ENCODE results near the gene WDR70.
"Not testable (repeated sequence)": the region's sequence is repeated elsewhere in the genome, so short reads cannot be mapped to it uniquely, and the experiment has no call there.

Gene WDR70

DNA sequence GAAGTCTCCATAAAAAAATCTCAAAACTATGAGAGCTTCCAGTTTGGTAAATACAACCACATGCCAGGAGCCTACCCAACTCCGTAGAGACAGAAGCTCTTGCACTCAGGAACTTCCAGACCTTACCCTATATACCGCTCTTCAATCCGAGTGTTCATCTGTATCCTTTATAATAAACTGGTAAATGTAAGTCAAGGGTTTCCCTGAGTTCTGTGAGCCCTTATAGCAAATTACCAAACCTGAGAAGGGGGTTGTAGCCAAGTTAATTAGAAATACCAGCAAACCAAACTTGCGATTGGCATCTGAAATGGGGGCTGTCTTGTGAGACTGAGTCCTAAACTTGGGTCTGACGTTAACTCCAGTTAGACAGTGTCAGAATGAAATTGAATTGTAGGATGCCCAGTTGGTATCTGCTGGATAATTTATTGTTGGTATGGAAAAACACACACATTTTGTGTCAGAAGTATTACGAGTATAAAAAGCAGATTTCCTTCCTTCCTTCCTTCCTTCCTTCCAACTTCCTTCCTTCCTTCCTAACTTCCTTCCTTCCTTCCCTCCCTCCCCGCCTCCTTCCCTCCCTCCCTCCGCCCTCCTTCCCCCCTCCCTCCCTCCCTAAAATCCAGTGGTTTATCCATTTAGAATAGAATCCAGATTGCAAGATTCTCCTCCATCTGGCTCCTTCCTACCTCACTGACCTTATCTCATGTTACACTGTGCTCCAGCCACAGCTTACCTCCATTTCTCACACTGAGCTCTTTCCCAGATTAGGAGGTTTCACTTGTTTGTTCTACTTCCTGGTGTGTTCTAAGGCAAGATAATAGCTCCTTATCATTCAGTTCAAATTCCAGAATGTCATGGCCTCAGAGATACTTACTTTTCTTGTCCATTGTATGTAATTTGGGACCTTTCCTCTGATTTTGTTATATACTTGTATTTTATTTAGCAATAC lies 196.7 kb downstream of the WDR70 start:
- DNase-seq = peak; percentile 80

DNA sequence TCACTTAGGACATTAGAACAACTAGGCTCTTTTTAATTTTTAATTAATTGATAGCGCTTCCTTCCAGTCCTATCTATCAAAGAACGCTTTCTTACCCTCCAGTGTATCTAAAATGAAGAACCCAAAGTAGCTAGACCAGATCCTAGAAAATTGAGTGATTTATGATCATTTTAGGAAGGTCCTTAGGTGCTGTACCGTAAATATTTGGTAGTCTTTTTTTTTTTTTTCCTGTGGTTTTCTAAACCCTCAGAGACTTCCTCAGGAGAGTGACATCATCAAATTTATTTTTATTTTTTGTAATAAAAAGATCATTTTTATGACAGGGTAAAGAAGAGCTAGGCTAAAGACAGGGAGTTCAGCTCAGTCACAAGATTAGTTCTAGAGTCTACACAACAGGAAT lies 197.4 kb downstream of the WDR70 start:
- DNase-seq = no peak

DNA sequence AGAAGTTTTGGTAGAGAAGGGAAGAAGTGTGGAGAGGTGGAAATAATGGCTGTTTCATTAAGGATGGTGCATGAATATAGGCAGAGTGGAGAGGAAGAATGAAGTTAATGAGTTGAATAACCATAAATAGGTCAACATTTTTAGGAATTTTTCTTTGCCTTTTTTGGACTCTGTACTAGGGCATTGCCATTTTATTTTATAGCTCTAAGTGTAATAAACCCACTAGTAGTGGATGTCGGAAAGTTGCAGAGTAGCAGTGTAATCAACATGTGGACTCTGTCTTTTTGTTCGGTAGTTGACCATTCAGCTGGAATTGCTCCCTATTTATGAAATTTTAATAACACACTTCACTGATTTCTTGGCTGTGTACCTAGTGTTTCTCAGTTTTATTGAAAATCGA lies 199.1 kb downstream of the WDR70 start:
- no peak for DNase-seq

DNA sequence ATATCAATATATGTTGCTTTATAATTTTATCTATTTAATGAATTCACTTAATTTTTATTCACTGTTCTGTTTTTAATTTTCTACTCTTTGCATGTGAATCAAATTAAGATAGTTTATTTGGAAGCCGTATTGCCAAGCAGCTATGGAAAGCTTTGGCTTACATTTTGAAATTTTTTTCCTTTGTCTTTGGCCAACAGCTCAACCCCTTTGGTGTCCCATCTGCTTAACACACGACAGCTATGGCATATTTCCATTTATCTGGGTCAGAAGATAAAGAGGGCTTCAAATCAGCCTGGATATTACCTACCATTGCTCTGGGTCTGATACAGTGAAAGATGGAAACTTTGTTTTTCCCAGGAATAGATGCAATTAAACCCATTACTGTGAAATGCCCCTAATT lies 201.0 kb downstream of the WDR70 start:
- DNase-seq = no peak

DNA sequence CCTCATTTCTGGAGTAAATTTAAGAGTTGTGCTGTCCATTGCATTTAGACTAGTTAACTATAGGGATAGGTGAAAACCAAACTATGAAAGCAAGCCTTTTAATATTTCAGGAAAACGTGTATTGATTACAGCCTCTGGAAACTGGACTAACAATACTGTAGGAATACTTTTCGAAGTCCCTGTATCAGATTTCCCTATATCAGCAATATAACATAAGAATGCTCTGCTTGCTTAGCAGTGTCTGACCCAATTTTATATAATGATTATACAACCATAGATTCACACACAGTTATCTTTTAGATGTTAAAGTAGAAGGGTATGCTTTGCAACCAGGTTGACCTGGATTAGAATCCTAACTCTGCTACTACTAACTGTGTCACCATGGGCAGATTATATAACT lies 203.1 kb downstream of the WDR70 start:
- DNase-seq = no peak

DNA sequence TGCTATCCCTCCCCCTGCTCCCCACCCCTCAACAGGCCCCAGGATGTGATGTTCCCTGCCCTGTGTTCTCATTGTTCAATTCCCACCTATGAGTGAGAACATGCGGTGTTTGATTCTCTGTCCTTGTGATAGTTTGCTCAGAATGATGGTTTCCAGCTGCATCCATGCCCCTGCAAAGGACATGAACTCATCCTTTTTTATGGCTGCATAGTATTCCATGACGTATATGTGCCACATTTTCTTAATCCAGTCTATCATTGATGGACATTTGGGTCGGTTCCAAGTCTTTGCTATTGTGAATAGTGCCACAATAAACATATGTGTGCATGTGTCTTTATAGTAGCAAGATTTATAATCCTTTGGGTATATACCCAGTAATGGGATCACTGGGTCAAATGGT lies 214.2 kb downstream of the WDR70 start:
- not testable (repeated sequence) for DNase-seq

DNA sequence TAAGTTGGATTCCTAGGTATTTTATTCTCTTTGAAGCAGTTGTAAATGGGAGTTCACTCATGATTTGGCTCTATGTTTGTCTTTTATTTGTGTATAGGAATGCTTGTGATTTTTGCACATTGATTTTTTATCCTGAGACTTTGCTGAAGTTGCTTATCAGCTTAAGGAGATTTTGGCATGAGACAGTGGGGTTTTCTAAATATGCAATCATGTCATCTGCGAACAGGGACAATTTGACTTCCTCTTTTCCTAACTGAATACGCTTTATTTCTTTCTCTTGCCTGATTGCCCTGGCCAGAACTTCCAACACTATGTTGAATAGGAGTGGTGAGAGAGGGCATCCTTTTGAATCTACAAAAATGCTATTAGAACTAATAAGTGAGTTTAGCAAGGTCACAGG lies 215.7 kb downstream of the WDR70 start:
- not testable (repeated sequence) for DNase-seq

DNA sequence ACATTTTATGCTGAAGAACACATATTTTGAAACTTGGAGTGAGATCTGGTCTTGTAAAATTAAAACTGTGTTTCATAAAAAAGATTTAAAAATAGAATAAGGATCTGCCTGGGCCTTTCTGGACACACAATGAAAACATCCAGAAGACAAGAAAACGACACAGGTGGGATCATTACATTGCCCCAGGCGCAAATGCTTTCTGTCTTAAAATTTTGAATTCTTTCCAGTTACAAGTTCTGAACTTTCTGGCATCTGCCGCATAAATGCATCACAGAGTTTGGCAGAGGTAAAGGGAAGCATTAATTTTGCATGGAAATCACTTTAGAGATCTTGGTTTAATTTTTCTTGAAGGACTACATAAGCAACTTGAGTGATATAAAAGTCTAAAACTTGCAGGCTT lies 219.6 kb downstream of the WDR70 start:
- no peak for DNase-seq

DNA sequence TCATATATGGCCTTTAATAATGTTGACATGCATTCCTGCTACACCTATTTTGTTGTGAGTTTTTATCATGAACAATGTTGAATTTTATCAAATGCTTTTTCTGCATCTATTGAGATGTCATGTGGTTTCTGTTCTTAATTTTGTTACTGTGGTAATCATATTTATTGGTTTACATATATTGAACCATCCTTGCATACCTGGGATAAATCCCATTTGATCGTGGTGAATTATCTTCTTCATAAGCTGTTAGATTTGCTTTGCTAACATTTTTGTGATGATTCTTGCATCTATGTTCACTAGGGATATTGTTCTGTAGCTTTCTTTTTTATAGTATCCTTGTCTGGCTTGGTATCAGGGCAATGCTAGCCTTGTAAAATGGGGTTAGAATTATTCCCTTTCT lies 222.0 kb downstream of the WDR70 start:
- DNase-seq = no peak

DNA sequence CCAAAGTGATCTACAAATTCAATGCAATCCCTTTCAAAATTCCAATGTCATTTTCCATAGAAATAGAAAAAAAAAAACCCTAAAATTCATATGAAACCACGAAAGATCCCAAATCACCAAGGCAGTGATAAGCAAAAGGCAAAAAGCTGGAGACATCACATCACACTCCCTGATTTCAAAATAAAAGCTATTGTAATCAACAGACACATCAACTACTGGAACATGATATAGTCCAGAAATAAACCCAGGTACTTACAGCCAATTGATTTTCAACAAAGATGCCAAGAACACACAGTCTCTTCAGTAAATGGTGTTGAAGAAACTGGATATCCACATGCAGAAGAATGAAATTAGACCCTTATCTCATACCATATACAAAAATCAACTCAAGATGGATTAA lies 224.0 kb downstream of the WDR70 start:
- no peak for DNase-seq

DNA sequence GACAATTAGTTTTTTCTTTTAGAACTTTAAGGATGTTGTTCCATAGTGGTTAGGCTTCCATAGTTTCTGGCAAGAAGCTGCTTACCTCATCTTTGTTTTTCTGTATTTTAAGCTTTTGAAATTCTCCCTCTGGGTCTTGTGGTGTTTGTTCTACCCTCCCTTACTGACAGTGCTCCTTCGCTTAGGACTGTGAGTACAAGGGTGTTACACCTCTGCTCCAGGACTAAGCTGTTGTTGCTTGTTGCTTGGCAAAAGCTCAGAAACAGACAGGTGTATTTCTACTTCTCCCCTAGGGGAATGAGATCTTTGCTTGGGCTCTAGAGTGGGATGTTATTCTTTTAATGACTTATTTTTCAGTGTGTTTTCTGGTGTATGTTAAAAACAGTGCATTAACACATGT lies 225.2 kb downstream of the WDR70 start:
- no peak for DNase-seq

DNA sequence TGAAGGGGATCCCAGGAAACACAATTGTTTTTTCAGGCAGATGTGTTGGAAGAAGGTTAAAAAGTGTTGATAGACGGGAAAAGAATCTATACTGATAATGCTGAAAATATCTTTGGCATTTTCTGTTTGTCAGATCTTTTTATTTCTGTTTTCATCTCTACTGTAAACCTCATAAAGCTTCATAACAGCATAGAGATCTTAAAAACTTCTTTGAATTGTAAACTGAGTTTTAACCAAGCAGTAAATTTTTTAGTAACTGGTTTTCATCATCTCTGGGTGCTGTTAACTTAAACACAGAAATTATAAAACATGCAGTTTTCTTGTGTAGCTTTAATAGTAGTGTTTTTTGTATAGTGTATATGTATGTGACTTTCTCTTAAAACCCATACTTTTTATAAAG lies 227.0 kb downstream of the WDR70 start:
- no peak for DNase-seq

DNA sequence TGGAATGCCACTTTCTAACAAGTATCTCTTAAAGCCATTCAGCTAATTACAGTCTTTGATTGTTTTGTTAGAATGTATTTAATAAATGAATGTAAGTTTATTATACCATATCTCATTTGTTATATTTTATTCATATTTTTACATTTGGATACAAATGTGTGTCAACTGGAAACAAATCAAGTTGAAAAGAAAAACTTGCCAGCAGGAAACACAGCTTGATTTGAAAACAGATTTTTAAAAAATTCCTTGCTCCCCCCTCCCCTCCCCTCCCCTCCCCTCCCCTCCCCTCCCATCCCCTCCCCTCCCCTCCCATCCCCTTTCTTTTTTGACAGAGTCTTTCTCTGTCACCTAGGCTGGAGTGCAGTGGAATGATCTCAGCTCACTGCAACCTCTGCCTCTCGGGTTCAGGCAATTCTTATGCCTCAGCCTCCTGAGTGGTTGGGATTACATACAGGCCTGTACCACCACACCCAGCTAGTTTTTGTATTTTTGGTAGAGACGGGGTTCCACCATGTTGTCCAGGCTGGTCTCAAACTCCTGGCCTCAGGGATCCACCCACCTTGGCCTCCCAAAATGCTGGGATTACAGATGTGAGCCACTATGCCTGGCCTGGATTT lies 227.6 kb downstream of the WDR70 start:
- DNase-seq = no peak

DNA sequence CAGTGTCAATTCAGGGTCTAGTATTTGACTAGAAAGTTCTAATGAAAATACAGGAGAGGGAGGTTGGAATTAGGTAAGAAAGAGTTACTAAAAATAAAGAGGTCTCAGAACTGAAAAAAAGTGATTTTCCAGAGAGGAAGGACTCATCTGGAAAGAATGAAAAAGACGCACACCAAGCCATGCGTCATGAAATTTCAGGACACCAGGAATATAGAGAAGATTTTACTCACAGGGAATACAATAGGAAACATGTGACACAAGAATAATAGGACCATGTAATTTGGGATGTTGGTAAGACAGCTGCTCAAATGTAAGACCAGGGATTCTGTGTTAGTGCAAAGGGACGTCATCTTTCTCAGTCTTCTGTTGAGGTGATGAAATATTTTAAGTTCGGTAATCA lies 236.1 kb downstream of the WDR70 start:
- DNase-seq = no peak

DNA sequence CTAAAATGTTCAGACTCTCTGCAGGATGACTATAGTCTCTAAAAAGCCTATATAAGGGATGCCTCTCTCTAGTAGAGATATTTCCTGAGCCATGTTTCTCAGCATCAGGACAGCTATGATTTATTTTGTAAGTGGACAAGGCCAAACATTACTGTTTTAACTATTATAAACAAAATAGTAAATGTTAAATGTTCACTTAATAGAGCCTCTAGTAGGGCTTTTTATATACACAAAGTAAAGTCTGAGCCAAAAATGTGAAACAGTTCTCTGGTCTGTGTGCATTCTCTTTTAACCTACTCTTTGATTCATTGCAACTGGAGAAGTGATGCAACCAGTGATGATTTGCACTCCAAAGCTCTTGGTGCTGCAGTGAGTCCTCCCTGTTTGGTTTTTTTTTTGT lies 240.2 kb downstream of the WDR70 start:
- DNase-seq = no peak

DNA sequence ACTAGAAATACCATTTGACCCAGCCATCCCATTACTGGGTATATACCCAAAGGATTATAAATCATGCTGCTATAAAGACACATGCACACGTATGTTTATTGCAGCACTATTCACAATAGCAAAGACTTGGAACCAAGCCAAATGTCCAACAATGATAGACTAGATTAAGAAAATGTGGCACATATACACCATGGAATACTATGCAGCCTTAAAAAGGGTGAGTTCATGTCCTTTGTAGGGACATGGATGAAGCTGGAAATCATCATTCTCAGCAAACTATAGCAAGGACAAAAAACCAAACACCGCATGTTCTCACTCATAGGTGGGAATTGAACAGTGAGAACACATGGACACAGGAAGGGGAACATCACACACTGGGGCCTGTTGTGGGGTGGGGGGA lies 243.2 kb downstream of the WDR70 start:
- DNase-seq = not testable (repeated sequence)

DNA sequence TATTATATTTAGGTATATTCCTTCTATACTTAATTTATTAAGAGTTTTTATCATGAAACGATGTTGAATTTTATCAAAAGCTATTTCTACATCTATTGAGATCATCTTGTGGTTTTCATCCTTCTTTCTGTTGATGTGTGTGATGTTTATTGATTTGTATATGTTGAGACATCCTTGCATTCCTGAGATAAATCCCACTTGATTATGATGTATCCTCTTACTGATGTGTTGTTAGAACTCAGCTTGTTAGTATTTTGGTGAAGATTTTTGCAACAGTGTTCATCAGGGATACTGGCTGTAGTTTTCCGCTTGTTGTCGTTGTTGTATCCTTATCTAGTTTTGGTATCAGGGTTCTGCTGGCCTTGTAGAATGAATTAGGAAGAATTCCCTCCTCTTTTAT lies 247.1 kb downstream of the WDR70 start:
- no peak for DNase-seq

DNA sequence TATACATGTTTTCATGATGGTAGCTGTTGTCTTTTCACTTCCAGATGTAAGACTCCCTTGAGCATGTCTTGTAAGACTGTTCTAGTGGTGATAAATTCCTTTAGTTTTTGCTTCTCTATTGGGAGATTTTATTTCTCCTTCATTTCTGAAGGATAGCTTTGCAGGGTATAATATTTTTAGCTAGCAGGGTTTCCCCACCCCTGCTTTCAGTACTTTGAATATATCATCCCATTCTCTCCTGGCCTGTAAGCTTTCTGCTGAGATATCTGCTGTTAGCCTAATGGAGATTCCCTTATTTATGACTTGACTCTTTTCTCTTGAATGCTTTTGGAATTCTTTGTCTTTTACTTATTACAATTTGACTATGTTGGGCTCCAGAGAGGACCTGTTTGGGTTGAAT lies 249.8 kb downstream of the WDR70 start:
- no peak for DNase-seq

DNA sequence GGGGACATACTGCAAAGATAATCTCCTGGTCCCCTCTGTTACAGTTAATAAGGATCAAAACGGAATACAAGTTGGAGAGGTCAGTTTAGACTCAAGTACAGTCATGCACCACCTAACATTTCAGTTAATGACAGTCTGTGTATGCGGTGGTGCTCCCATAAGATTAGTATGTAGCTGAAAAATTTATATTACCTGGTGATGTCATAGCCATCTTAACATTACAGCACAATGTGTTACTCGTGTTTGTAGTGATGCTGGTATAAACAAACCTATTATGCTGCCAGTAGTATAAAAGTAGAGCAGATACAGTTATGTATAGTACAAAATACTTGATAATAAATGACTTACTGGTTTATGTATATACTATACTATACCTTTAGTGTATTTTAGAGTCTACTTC lies 252.8 kb downstream of the WDR70 start:
- DNase-seq = no peak

DNA sequence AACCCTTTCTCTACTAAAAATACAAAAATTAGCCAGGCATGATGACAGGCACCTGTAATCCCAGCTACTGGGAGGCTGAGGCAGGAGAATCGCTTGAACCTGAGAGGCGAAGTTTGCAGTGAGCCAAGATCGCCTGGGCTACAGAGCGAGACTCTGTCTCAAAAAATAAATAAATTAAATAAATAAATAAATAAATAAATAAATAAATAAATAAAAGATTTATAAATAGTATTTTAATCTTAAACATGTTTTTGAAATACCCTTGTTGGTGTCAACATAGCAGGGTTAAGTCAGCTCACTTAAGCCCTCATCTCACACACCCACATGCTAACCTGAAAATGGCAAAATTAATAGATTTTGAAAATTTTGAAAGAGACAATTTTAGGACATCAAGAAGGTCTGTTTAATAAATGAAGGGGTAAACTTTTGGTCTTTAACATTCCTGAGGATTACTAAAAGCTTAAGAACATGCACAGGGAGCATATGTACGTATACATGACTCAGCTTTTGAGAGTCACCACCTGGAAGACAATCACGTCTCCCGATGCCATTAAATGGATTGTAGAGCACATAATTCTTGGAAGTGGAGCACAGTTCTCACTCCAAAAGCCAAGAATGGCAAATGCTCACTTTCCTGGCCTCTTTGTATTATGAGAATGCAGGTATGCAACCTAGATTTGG lies 258.2 kb downstream of the WDR70 start:
- no peak for DNase-seq

DNA sequence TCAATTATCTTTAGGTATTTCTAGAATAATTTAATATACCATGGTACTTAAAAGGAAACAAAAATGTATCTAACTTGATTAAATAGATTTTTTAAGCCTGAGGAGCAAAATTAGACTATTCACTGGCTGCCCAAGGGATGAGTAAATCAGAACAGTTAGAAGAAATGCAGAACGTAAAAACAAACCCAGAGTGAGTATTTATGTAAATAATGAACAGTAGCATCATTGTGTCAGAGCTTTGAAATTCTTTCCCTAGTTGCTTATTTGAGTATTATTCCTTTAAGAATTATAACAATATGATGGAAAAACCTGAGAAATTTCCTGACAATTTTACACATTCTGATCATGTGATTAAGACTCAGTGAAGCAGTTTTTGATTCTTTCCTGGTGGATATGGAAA lies 259.8 kb downstream of the WDR70 start:
- DNase-seq = no peak

DNA sequence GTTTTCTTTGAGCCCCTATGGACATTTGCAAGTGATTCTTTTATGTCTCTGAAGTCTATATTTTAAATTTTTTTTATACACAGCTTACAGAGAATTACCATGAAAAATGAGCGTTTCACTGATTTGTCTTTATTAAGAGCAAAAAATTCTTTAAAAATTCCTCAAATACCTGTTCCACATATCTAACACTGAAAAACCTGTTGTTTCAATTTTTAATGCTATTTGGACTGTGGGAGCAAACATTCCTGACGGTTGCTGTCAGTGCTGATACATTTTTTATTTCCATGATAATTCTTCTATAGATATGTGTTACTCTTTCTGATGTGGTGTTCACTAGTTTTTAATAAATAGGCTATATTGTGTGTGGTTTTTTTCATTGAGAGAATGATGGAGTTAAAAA lies 261.0 kb downstream of the WDR70 start:
- no peak for DNase-seq

DNA sequence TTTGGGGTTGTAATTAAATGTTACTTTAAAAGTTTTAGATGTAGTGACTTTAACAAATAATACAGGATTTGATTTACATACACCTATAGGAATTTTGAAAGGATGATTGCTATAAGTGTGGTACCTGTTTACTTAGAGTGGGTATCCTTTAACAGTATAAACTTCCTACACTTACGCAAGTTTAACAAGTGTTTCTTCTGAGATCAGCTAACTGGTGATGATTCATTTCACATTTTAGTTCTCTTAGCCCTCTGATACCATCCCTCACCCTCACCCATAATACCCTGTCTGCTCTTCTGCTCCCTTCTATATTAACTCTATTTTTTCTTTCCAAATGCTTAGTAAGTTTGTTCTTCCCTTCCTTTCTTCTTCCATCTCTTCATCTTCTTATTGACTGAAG lies 262.8 kb downstream of the WDR70 start:
- DNase-seq = no peak

DNA sequence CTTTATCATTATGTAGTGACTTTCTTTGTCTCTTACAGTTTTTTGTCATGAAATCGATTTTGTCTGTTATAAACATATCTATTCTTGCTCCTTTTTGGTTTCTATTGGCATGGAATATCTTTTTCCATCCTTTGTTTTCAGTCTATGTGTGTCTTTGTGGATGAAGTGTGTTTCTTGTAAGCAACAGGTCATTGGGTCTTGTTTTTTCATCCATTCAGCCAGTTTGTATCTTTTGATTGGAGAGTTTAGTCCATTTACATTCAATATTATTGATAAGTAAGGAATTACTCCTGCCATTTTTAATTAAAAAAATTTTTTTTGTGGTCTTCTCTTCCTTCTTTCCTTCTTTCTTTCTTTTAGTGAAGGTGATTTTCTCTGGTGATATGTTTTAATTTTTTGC lies 266.6 kb downstream of the WDR70 start:
- DNase-seq = no peak
